HepG2 (cell line): ENCODE results near the gene HAO2. TPM values are rescaled to one million over a fixed set of nuclear protein-coding genes. Genes with fewer than 3 reads are reported as not detected.

Source experiments
- ATAC-seq: fragments of 200-7000 bp; cut with Tn5 transposase; 3 replicates; pipeline ENCODE4 v1.9.1; 2020; ENCODE audit warnings: mild to moderate bottlenecking, moderate library complexity
- BruUV-seq: library from RNA; stranded (reverse); fragments of 400-500 nt; replicated peaks from 2 replicates; lab custom pipeline; 2021; lab: Mats Ljungman, UMichigan
- CTCF ChIA-PET: fragments of 300-600 bp; formaldehyde crosslinking; extraction: SDS; loops from one replicate; lab custom pipeline; 2021; ENCODE audit warnings: low total read pairs, inconsistent platforms, low intra/inter-chr PET ratio; lab: Yijun Ruan, JAX
- POLR2A ChIA-PET: fragments of 350-600 bp; sonication (Branson Sonifier 250); formaldehyde crosslinking; loops from one replicate; lab custom pipeline; 2020; ENCODE audit warnings: antibody characterized with exemption, inconsistent platforms; lab: Yijun Ruan, JAX
- DNase-seq: peaks from one replicate; pipeline ENCODE4 v3.0.0-alpha.2; 2015; ENCODE audit warnings: low spot score
- FAIRE-seq: peaks from 3 replicates; lab custom pipeline; 2011; peaks lifted over from hg19 to GRCh38; lab: Jason Lieb, UNC
- H2AFZ ChIP-seq: one replicate; pipeline ENCODE4 v1.6.1; 2011; ENCODE audit warnings: low read length, inconsistent platforms
- H3K27ac ChIP-seq: fragments of 300-600 bp; 3 replicates; pipeline ENCODE4 v1.8.0; 2011; ENCODE audit warnings: mixed run types, mild to moderate bottlenecking, mixed read lengths, low read length, inconsistent platforms; ENCODE audit not compliant: insufficient read depth; ENCODE audit errors: extremely low read length
- H3K27me3 ChIP-seq, 2 experiments: fragments of 200-600 bp in 1 of 2; 2 replicates in 1 of 2; 3 replicates in 1 of 2; pipeline versions ENCODE4 v1.6.0 to v1.8.0; 2011; ENCODE audit warnings: low read length in 2 of 2, mild to moderate bottlenecking in 2 of 2, moderate library complexity in 2 of 2, inconsistent platforms in 1 of 2; ENCODE audit not compliant: insufficient read depth in 2 of 2, control insufficient read depth in 1 of 2
- H3K36me3 ChIP-seq, 2 experiments: fragments of 200-600 bp in 1 of 2; replicated peaks in 1 of 2; 2 replicates in 1 of 2; 3 replicates in 1 of 2; pipeline versions ENCODE4 v1.5.1 to v1.8.0; 2011; ENCODE audit warnings: low read length in 2 of 2, inconsistent platforms in 1 of 2; ENCODE audit not compliant: insufficient read depth in 2 of 2, control insufficient read depth in 1 of 2
- H3K4me1 ChIP-seq: 2 replicates; pipeline ENCODE4 v1.5.1; 2012; ENCODE audit warnings: low read length, inconsistent platforms; ENCODE audit not compliant: insufficient read depth
- H3K4me2 ChIP-seq: 2 replicates; pipeline ENCODE4 v1.6.0; 2011; ENCODE audit warnings: low read depth, low read length, inconsistent platforms
- H3K4me3 ChIP-seq, 3 experiments: fragments of 200-600 bp in 1 of 3; sonication (generic), shearing (Covaris generic) in 1 of 3; replicated peaks in 1 of 3; 2 replicates each; pipeline ENCODE4 v1.5.1; 2011 to 2016; ENCODE audit warnings: low read length in 3 of 3, inconsistent platforms in 2 of 3, low read depth in 2 of 3, mild to moderate bottlenecking in 2 of 3, control low read depth in 1 of 3, mixed read lengths in 1 of 3; ENCODE audit not compliant: insufficient read depth in 1 of 3
- H3K79me2 ChIP-seq: one replicate; pipeline ENCODE4 v1.6.1; 2011; ENCODE audit warnings: low read length, inconsistent platforms; ENCODE audit not compliant: insufficient read depth
- H3K9ac ChIP-seq: 2 replicates; pipeline ENCODE4 v1.6.0; 2011; ENCODE audit warnings: mild to moderate bottlenecking, low read depth, low read length, inconsistent platforms; ENCODE audit not compliant: insufficient read depth
- H3K9me3 ChIP-seq: 2 replicates; pipeline ENCODE4 v1.5.1; 2012; ENCODE audit warnings: mild to moderate bottlenecking, low read length
- H4K20me1 ChIP-seq: 2 replicates; pipeline ENCODE4 v1.6.0; 2011; ENCODE audit warnings: inconsistent platforms, mild to moderate bottlenecking, low read length, moderate library complexity; ENCODE audit not compliant: insufficient read depth
- DNMT1 ChIP-seq: sonication (generic); formaldehyde crosslinking; IDR thresholded peaks from 2 replicates; pipeline ENCODE4 v1.5.1; 2020; ENCODE audit warnings: mild to moderate bottlenecking, missing genetic modification reagents
- HNF4G ChIP-seq, 2 experiments: sonication (generic) in 1 of 2; formaldehyde crosslinking in 1 of 2; IDR thresholded peaks; 2 replicates each; pipeline versions ENCODE4 v1.4.0 to v1.6.1; 2011 to 2020; ENCODE audit warnings: borderline replicate concordance in 2 of 2, low read depth in 2 of 2, mild to moderate bottlenecking in 2 of 2, low read length in 1 of 2, missing genetic modification reagents in 1 of 2, moderate library complexity in 1 of 2
- HOXA5 ChIP-seq: sonication (generic); formaldehyde crosslinking; IDR thresholded peaks from 2 replicates; pipeline ENCODE4 v1.4.0; 2020; ENCODE audit warnings: missing genetic modification reagents
- NFIC ChIP-seq: IDR thresholded peaks from 2 replicates; pipeline ENCODE4 v1.6.1; 2012; ENCODE audit warnings: mild to moderate bottlenecking, low read length, inconsistent platforms
- PITX1 ChIP-seq: sonication (generic); formaldehyde crosslinking; IDR thresholded peaks from 2 replicates; pipeline ENCODE4 v1.5.1; 2020; ENCODE audit warnings: mild to moderate bottlenecking, missing genetic modification reagents
- RAD51 ChIP-seq: fragments of 450-650 bp; IDR thresholded peaks from 2 replicates; pipeline ENCODE4 v1.6.1; 2016; ENCODE audit warnings: borderline replicate concordance
- SSRP1 ChIP-seq: IDR thresholded peaks from 2 replicates; pipeline ENCODE4 v1.6.1; 2016; ENCODE audit warnings: control low read depth
- TMF1 ChIP-seq: sonication (generic); formaldehyde crosslinking; IDR thresholded peaks from 2 replicates; pipeline ENCODE4 v1.8.1; 2022; ENCODE audit warnings: low read depth, missing genetic modification reagents
- ZMAT3 ChIP-seq: sonication (generic); formaldehyde crosslinking; conservative IDR thresholded peaks from 2 replicates; pipeline ENCODE4 v1.7.0; 2021; ENCODE audit warnings: missing genetic modification reagents
- ZNF382 ChIP-seq: sonication (generic); formaldehyde crosslinking; IDR thresholded peaks from 2 replicates; pipeline ENCODE4 v1.5.0; 2020; ENCODE audit warnings: missing genetic modification reagents, mild to moderate bottlenecking, borderline replicate concordance
- WGBS: methylation state at CpG from one replicate; pipeline ENCODE4 v1.1.6; 2017; ENCODE audit warnings: low lambda C conversion rate; 5-methylcytosine and 5-hydroxymethylcytosine counted together
- in situ Hi-C: cut with HindIII; loops from 2 replicates; pipeline ENCODE4 v1.10.0; 2017; ENCODE audit warnings: low pct_unique_long_range_greater_than_20kb; ENCODE audit not compliant: extremely low pct_ligation_motif_present
- intact Hi-C: fragments of 100-400 bp; cut with micrococcal nuclease; formaldehyde crosslinking; loops from one replicate; pipeline ENCODE4 v1.10.0; 2022; ENCODE audit not compliant: unreplicated experiment
- polyA plus RNA-seq, 8 experiments: library from polyadenylated mRNA; depleted of rRNA in 3 of 8; stranded (reverse) in 7 of 8; unstranded in 1 of 8; fragments of >200 nt; fragmentation: Illumina TruSeq in 4 of 8; extraction: Trizol in 4 of 8; gene quantifications; 2 replicates each; pipeline versions ENCODE4 v1.2.1 to v1.2.3, GENCODE V29; 2011 to 2016; ENCODE audit warnings: low read depth in 4 of 8, missing spikeins in 1 of 8, mixed read lengths in 1 of 8; ENCODE audit not compliant: insufficient read depth in 1 of 8
- total RNA-seq, 5 experiments: library from RNA; depleted of rRNA; stranded (reverse); fragments of >200 nt; fragmentation: Illumina TruSeq; extraction: Trizol; gene quantifications; 2 replicates each; pipeline ENCODE4 v1.2.3, GENCODE V29; 2016; ENCODE audit warnings: low read depth in 1 of 5
- TF ChIP-seq, protein P1 (sequence below): sonication (generic); formaldehyde crosslinking; IDR thresholded peaks from 2 replicates; pipeline ENCODE4 v1.4.0; 2020; ENCODE audit warnings: mild to moderate bottlenecking, missing genetic modification reagents
- TF ChIP-seq, protein P2 (sequence below): sonication (generic); formaldehyde crosslinking; IDR thresholded peaks from 2 replicates; pipeline ENCODE4 v1.8.0; 2022; ENCODE audit warnings: mild to moderate bottlenecking, missing genetic modification reagents, moderate library complexity
- TF ChIP-seq, protein P3 (sequence below): sonication (generic); formaldehyde crosslinking; conservative IDR thresholded peaks from 2 replicates; pipeline ENCODE4 v1.4.0; 2020; ENCODE audit warnings: mild to moderate bottlenecking, missing genetic modification reagents, moderate library complexity
- TF ChIP-seq, protein P4 (sequence below), 2 experiments: sonication (generic) in 1 of 2; formaldehyde crosslinking in 1 of 2; IDR thresholded peaks; 2 replicates each; pipeline versions ENCODE4 v1.4.0 to v1.6.1; 2016 to 2020; ENCODE audit warnings: borderline replicate concordance in 1 of 2, low read depth in 1 of 2, mild to moderate bottlenecking in 1 of 2, missing genetic modification reagents in 1 of 2

HAO2 gene
- total and polyA plus RNA-seq, 2 of the 13 experiments (the other 11 are each of a cell fraction or from before 2014, with no cell fraction given): 0.05 to 0.09 TPM

DNA sequence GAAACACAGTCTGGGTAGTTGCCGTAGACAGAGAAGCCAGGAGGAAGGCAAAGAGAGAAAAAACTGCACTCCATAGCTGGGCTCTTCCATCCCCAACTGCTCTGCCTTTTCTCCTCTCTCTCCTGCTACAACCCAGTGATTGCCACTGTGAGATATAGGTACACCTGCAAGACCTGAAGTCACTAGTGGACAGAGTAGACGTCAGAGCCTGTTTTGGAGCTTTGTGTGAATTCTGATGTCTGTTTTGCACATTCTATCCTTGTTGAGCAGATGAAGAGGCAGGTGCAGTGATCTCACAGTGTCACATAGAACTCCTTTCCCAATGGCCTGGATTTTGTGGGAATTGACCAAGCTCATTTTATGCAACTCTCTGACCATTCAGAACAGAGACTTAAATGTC, 2.2 kb downstream of the HAO2 start (continued):
- TF ChIP-seq, protein P1, sequence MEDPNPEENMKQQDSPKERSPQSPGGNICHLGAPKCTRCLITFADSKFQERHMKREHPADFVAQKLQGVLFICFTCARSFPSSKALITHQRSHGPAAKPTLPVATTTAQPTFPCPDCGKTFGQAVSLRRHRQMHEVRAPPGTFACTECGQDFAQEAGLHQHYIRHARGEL (CRISPR knock-in tag): no peak
- TF ChIP-seq HOXA5: no peak
- TF ChIP-seq HNF4G (IDR thresholded peaks at IDR 0.05; ENCODE audit: borderline replicate concordance, low read depth, low read length): no peak
- TF ChIP-seq HNF4G (CRISPR knock-in tag; IDR thresholded peaks at IDR 0.05; ENCODE audit: borderline replicate concordance, low read depth): no peak
- TF ChIP-seq, protein P2, sequence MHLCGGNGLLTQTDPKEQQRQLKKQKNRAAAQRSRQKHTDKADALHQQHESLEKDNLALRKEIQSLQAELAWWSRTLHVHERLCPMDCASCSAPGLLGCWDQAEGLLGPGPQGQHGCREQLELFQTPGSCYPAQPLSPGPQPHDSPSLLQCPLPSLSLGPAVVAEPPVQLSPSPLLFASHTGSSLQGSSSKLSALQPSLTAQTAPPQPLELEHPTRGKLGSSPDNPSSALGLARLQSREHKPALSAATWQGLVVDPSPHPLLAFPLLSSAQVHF (CRISPR knock-in tag): no peak

DNA sequence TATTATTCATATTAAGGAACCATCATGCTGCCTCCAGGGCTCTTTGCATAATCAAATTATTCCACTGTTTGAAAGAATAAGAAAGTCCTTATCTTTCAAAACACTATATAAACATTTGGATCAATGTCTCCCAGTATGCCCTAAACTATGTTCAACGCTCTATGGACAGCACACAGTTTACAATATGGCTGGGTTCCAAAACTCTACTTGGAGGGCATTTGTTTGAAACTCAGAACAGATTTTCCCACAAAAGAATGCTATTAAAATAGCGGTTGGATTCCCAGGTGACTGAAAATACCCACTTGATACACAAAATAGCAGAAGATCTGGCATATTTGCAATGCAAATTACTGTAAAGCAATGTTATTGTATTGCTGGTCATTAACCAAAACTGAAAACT, 3.2 kb downstream of the HAO2 start:
- Histone ChIP-seq H2AFZ (no peak overlapping the region), H4K20me1 (no peaks in the 10 kb centered on the region), H3K79me2 (no peaks in the 10 kb centered on the region), H3K9ac (no peak overlapping the region), H3K9me3 (no peaks in the 10 kb centered on the region), H3K4me2 (peak overlapping the region; percentile 28; the same call in 1 of the 2 replicates), H3K27me3 (no peaks in the 10 kb centered on the region), H3K4me3 (no peak overlapping the region), H3K4me1 (peaks cover 37% of the 10 kb centered on the region), H3K36me3 (no peaks in the 10 kb centered on the region), H3K27ac (no peak overlapping the region)
- FAIRE-seq: no peak
- intact Hi-C loops: loop anchor here (1.0 to 2.0 kb wide), 2 partner anchors 104 to 239 kb away; no protein-coding TSS in a partner anchor
- TF ChIP-seq TMF1 (CRISPR knock-in tag) (no peak), NFIC (0 out of 2 replicates have a peak, but pooled peaks have one; percentile 27), ZNF382 (CRISPR knock-in tag) (no peak), SSRP1 (CRISPR knock-in tag) (no peak), DNMT1 (CRISPR knock-in tag) (no peak), PITX1 (CRISPR knock-in tag) (no peak), RAD51 (no peak), ZMAT3 (no peak)
- TF ChIP-seq, protein P3, sequence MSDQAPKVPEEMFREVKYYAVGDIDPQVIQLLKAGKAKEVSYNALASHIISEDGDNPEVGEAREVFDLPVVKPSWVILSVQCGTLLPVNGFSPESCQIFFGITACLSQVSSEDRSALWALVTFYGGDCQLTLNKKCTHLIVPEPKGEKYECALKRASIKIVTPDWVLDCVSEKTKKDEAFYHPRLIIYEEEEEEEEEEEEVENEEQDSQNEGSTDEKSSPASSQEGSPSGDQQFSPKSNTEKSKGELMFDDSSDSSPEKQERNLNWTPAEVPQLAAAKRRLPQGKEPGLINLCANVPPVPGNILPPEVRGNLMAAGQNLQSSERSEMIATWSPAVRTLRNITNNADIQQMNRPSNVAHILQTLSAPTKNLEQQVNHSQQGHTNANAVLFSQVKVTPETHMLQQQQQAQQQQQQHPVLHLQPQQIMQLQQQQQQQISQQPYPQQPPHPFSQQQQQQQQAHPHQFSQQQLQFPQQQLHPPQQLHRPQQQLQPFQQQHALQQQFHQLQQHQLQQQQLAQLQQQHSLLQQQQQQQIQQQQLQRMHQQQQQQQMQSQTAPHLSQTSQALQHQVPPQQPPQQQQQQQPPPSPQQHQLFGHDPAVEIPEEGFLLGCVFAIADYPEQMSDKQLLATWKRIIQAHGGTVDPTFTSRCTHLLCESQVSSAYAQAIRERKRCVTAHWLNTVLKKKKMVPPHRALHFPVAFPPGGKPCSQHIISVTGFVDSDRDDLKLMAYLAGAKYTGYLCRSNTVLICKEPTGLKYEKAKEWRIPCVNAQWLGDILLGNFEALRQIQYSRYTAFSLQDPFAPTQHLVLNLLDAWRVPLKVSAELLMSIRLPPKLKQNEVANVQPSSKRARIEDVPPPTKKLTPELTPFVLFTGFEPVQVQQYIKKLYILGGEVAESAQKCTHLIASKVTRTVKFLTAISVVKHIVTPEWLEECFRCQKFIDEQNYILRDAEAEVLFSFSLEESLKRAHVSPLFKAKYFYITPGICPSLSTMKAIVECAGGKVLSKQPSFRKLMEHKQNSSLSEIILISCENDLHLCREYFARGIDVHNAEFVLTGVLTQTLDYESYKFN (CRISPR knock-in tag): 0 out of 2 replicates have a peak, but pooled peaks have one; percentile 21
- TF ChIP-seq, protein P4, sequence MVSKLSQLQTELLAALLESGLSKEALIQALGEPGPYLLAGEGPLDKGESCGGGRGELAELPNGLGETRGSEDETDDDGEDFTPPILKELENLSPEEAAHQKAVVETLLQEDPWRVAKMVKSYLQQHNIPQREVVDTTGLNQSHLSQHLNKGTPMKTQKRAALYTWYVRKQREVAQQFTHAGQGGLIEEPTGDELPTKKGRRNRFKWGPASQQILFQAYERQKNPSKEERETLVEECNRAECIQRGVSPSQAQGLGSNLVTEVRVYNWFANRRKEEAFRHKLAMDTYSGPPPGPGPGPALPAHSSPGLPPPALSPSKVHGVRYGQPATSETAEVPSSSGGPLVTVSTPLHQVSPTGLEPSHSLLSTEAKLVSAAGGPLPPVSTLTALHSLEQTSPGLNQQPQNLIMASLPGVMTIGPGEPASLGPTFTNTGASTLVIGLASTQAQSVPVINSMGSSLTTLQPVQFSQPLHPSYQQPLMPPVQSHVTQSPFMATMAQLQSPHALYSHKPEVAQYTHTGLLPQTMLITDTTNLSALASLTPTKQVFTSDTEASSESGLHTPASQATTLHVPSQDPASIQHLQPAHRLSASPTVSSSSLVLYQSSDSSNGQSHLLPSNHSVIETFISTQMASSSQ (IDR thresholded peaks at IDR 0.05; ENCODE audit: low read depth): no peak
- TF ChIP-seq, protein P4 (CRISPR knock-in tag; IDR thresholded peaks at IDR 0.05; ENCODE audit: borderline replicate concordance): no peak
- BruUV-seq: no TSS peak
- DNase-seq: peak; percentile 16
- ATAC-seq: peak; percentile 41; the same call in 2 of the 3 replicates
- 0% methylated on average over 2 of the region's 2 CpGs for WGBS
- POLR2A ChIA-PET: no interaction called here
- in situ Hi-C loops: no loop called here
- CTCF ChIA-PET: interaction anchor here (0.7 kb wide), 1 partner anchor 104 kb away, joined by 3 read pairs; no protein-coding TSS in a partner anchor
